IPS-18c (cell line): ENCODE data around the gene VSX2.
A peak's percentile ranks its signal among the peaks of the same experiment; 100 is the strongest.

Source experiments
- H3K4me3 ChIP-seq: 2 replicates; pipeline ENCODE4 v1.7.0; 2013; ENCODE audit warnings: low read depth, mild to moderate bottlenecking, low read length, moderate library complexity; ENCODE audit not compliant: insufficient read depth
- H3K9me3 ChIP-seq: one replicate; pipeline ENCODE4 v1.6.1; 2013; ENCODE audit warnings: mild to moderate bottlenecking, low read length, moderate library complexity; ENCODE audit not compliant: control insufficient read depth, insufficient read depth

Gene VSX2

DNA sequence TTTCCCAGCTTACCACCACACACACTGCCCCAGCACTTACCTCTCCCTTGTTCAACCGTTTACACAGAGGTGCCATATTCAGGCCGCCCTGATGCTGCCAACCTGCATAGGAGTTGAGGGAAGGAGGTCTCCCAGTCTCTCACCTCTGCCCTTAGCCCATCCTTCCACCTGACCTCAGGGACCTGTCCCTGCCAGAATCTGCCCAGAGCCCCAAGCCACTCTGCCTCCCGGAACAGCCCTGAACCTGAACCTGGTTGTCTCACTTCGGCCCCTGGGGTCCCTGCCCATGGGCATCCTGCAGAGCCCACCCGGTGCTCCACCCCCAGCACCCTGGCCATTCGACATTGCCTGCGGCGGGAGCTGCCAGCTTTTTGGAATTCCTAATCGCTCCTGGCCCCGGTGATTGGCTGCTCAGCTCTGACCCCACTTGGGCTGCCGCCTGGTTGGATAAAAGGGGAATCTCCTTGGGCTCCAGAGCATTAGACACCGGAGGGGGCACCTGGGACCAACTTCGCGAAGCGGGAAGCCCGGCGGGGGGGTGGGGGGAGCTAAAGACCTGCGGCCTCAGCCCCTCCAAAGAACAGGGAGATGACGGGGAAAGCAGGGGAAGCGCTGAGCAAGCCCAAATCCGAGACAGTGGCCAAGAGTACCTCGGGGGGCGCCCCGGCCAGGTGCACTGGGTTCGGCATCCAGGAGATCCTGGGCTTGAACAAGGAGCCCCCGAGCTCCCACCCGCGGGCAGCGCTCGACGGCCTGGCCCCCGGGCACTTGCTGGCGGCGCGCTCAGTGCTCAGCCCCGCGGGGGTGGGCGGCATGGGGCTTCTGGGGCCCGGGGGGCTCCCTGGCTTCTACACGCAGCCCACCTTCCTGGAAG lies at the start of gene VSX2:
Gene VSX2 (plus strand): TSS at position 476 of the 874 bp plus-strand sequence. CDS start 113 bp downstream, at position 589.
- Histone ChIP-seq H3K9me3 (no peaks in the 10 kb centered on the region), H3K4me3 (peak within 1 kb of the TSS; percentile 43)

DNA sequence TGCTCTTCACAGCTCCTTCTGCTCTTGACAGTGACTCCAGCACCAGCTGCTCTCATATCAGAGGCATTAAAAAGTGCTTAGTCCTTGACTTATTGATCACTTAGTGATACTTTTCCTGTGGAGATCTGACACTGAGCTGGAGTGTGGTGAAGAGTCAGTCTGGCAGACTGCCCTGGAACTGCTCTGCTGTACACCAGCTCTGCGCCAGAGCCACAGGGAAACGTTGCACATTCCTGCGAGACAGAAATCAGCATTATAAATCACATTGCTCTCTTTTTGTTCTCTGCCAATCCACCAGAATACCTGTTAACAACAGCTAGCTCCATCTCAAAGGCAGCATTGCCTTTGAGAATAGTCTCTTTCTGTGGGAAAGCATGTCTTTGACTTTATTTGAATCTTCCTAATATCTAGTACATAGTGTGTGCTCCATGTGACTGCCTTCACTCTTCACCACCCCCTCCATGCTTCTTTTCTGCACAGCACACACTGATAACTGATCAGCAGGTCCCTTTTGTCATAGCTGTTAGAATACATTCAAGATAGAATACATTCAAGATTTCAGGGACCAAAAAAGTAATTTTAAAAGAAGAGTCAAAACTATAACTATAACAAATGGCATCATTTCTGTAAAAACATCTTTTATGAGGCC lies 48.2 kb upstream of the VSX2 start:
- no peak overlapping the region for H3K4me3 ChIP-seq
- H3K9me3 ChIP-seq = no peaks in the 10 kb centered on the region

DNA sequence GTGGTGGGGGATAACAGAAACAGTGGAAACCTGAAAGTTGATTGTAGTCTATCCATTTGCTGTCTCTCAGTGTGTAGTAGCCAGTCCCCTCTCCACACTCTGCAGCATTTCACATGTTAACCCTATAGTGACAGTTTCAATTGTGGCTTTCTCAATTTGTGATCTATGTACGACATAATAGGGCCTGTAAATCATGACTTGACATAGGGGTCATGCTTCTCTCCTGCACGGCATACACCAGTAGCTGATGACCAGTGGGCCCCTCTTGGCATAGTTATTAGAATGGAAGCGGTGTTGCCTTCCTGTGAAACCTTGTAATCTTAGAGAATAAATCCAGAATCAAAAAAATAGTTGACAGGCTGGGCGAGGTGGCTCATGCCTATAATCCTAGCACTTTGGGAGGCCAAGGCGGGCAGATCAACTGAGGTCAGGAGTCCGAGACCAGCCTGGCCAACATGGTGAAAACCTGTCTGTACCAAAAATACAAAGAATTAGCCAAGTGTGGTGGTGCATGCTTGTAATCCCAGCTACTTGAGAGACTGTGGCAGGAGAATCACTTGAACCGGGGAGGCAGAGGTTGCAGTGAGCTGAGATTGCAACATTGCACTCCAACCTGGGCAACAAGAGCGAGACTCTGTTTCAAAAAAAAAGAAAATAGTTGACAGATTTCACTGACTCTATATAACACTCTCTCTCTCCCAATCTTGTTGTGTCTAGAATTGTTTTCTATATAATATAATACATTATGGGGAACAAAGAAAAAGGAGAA lies 44.6 kb upstream of the VSX2 start:
- no peaks in the 10 kb centered on the region for H3K9me3 ChIP-seq
- H3K4me3 ChIP-seq = no peak overlapping the region

DNA sequence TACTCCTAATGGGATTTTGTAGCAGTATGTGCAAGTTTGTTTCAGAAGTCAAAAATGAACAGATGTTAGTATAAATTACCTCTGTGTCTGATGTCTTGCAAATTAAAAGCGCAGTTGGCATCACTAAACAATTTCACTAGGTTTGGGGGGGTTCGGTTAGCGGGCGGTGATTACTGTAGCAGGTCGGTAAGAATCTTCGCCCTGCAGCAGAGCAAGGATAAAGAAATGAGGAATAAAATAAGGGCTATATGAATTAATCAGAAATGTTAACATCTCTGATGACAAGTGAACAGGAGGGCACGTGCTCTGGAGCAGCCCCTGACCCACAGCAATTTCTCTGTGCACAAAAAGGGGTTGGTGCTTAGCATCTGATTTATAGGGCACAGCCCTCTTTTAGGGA lies 43.6 kb upstream of the VSX2 start:
- Histone ChIP-seq H3K4me3 (no peak overlapping the region), H3K9me3 (no peaks in the 10 kb centered on the region)

DNA sequence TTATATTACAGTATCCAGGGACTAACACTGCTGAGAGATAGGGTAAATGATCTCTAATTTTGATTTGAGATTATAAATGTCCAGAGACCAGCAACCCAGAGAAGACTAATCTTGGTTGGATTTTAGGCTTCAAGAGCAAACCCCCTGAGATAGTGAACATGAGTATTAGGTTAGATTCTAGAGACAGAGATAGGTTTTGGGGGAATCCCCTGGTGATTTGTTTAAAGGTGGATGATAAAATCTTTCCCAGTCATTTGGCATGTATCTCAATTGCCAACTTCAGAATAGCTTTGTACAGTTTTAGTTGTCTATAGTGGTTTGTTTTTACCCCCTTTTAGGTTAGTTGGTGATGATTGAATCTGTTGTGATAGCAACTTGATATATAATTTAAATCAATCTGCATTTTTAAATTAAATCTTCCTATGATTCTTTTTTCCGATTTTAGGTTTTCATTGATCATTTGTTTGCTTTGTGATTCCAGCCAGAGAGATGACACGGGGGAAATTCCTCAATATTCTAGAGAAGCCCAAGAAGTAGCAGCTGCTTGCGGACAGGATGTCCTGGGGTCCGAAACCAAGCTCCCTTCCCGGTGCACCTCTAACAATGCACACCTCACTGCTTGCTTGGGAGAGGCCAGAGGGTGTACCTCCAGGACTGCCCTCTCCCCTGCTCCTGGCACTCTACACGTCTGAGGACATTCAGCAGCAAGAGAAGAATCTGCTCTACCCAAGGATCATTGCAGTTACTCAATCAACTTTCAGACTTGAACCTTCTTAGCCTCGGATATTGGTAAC lies 40.6 kb upstream of the VSX2 start:
- H3K4me3 ChIP-seq = no peak overlapping the region

DNA sequence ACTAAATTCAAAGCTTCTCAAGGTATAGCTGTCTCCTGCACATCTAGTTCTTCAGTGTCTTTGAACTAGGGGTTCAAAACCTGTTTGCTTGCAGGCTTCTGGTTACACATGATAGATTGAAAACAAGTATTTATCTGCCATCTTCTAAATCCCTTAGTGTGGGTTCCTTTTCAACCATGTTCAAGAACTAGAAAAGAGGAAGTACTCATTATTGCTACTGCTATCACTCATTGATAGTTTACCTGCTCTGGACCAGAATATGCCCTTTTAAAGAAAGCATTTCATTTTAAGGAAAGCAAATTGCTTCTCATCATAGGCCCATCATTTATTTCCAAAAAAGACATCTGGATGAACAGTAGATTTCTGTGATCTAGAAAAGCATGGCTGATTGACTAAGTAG lies 37.1 kb upstream of the VSX2 start:
- Histone ChIP-seq H3K4me3 (no peak overlapping the region), H3K9me3 (no peaks in the 10 kb centered on the region)

More for the DNA sequence above, 40.6 kb upstream of the VSX2 start:
- no peaks in the 10 kb centered on the region for H3K9me3 ChIP-seq

DNA sequence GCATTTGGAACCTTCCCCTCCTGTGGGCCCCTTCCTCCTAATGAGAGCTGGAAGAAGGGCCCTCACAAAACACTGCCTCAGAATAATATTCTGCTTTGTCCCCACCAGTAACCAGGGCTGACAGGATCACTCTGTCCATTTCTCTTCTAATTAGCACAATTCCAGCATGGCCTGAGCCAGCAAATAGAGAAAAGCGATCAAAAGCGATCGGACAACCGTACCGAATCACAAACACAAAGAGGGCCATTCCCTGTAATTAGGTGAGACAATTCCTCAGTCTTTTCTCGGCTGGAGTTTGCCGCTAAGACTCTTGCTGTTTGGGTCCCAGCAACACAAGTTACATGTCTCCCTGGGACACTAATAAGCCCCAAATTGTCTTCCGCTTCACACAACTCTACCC lies 35.6 kb upstream of the VSX2 start:
- Histone ChIP-seq H3K9me3 (no peaks in the 10 kb centered on the region), H3K4me3 (no peak overlapping the region)

DNA sequence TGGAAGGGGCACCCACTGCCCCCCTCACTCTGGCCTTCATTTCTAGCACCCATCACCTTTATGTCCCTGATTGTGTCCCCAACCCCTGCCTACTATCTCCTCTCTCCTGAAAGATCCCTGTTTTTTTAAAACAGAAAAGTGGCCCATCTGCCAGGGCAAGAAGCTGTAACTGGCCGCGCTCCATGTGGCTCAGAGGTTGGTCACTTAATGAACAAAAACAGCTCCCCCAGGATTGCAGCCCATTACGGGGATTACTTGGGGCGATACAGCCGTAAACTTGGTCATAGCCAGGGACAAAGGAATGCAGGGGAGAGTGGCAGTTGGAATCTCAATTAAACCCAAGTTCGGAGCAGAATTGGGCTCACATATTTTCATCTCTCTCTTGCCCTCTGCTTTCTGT lies 34.8 kb upstream of the VSX2 start:
- Histone ChIP-seq H3K9me3 (no peaks in the 10 kb centered on the region), H3K4me3 (no peak overlapping the region)

DNA sequence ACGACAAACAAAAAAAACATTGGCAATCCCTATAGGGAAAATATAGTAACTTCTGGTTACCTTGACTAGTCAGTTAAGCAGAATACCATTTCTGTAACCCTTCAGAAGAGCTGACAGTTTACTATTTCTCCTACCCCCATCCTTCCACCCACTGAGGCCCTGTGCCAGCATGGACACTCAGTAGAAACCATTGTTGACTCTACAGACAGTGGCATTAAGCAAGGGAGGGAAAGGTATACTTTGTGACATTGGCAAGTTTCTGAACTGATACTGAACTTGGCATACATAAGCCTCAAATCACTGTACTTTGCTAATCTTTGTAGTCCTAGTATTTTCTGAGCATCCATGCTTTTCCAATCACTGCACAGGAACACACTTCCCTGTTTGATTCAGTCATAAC lies 33.4 kb upstream of the VSX2 start:
- Histone ChIP-seq H3K9me3 (no peaks in the 10 kb centered on the region), H3K4me3 (no peak overlapping the region)

DNA sequence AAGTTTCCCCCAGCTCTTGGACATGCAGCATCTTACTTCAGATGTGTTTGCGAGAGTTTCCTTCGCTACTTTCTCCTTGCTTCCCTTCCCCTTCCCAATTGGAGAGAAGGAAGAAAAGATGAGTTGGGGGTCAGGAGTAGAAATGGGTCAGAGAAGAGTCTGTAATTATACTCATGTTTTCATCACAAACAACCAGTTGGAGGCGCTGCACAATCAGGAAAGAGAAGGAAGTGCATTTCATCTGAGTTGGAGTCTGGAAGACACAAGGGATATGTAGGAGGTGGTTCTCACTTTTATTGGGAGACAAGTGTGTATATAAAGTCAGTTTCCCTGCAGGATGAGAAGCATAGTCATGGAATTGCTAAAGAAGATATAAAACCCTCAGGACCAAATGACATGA lies 31.3 kb upstream of the VSX2 start:
- no peak overlapping the region for H3K4me3 ChIP-seq
- no peaks in the 10 kb centered on the region for H3K9me3 ChIP-seq

DNA sequence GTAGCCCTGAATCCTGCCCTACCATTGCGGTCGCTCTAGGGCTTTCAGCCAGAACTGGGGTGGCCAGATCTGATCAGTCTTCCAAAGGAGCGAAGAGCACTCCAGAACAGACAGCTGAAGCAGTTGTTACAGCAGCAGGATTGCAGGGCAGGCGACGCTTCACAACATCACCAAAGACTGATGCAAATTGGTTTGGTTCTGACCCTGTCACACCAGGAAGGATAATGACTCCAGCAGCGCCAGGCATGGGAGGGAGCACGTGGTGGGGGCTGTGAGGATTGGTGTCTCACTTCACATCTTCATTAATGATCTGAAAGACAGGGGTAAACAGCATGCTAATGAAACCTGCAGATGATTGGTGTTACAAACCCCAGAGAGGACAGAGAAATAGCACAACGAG lies 30.6 kb upstream of the VSX2 start:
- H3K4me3 ChIP-seq = no peak overlapping the region
- no peaks in the 10 kb centered on the region for H3K9me3 ChIP-seq

DNA sequence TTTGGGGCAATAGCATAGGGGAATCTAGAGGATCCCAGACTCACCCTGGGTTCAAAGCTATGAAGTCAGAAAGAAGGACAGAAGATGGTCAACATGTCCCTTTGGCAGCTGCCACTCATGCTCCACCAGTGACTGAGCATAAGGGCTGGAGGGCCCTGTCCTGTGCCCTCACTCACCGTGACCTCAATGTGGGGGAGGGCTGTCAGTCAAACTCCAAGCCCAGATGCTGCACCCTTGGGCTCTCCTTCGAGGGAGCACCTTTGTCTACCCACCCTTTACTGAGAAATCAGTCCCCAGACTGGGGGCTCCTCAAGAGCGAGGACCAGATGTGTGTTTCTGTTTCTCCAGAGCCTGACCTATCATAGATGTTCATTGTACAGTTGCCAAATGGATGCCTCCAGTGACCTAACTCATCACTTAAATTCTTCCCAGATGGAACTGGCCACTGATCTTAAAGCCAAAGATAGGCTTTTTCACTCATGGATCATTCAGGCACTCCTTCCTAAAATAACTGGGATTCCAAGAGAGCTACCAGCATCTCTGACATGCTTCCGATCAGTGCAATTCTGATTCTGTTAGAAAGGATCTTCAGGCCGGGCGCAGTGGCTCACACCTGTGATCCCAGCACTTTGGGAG lies 27.2 kb upstream of the VSX2 start:
- Histone ChIP-seq H3K9me3 (no peaks in the 10 kb centered on the region), H3K4me3 (no peak overlapping the region)

DNA sequence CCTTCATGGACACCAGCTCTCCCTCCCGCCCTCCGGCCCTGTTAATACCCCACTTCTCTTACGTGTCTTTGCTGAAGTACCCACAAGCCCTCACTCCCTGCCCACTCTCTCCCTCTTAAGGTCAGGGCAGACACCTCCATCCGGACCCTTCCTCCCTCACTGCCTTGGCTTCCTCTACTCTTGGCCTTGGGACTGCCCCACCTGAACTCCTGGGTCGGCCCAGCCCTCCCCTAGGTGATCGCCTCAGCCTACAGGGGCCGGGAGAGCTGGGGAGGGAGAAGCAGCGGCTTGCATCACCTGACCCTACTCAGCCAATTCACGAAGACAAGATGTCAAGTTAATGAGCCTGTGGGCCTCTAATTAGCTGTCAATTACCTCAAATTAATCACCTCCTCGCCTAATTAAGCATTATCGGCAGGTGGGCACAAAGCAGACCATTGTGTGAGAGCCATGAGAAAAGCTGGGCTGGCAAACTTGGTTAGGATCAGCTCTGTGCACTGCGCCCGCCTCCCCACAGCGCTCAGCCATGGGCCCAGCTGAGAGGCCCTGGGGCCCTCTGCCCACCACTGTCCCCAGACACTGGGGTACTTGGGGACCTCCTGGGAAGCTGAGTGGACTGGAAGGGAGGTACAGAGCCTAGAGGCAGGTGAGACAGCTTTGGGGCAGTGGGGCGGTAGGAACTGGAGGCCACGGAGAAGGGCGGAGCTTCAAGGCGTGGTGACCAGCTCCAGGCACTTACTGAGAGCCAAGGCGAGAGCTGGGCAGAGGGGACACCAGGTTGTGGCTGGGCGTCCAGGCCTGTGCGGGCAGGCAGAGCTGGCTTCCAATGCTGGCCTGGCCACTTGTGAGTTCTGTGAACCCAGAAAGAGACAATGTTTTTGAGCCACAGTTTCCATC lies 25.1 kb upstream of the VSX2 start:
- H3K9me3 ChIP-seq = no peaks in the 10 kb centered on the region
- peak overlapping the region; percentile 9; the same call in 1 of the 2 replicates for H3K4me3 ChIP-seq

DNA sequence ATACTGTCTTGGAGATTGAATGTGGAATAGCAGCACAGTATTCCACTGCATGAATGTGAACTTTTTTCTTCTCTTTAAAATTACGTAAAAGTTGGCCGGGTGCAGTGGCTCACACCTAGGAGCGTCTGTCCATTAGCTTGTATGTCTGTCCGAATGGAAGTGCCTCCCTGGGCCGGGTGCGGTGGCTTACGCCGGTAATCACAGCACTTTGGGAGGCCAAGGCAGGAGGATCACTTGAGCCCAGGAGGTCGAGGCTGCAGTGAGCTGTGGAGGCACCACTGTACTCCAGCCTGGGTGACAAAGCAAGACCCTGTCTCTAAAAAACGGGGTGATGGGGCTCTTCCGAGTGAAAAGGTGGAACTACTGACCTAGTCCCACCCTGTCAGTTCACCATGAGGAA lies 22.6 kb upstream of the VSX2 start:
- H3K9me3 ChIP-seq = no peaks in the 10 kb centered on the region
- H3K4me3 ChIP-seq = no peak overlapping the region

DNA sequence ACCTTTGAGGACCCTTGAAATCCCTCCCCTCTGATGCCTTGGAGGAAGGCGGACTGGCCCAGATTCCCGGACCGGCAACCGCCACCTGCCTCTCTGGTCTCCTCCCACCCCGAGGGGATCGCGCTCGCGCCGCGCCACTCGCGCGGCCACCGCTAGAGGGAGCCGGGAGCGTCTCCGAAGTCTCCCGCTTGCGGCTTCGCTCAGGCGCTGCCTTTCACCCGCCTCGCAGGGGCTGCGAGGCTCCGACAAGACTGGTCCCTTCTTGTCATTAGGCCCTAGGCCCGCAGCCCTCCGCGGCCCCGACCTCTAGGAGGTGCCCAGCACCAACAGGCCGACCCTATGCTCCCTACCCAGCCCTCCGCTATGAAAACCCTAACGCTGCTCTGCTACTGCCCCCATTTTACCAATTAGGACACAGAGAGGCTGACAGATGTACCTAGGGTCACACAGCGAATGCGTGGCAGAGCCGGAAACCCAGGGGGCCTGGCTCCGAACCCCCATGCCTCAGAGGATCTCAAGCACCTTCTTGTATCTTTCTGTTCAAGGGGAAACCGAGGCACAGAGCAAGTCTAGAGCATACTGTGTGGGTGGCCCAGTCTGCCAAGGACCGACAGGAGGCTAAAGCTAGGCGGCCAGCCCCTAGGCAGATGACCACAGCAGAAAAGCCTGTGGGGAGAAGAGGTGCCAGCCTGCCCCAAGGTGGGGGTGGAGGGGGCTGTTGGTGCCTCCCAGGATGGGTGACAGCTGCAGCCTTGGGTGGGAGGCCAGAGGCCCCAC lies 21.4 kb upstream of the VSX2 start:
- H3K4me3 ChIP-seq = no peak overlapping the region
- H3K9me3 ChIP-seq = no peaks in the 10 kb centered on the region
